Heart right ventricle (tissue), 16 donors: ENCODE data around the gene AMIGO2. TPM values are rescaled to one million over a fixed set of nuclear protein-coding genes. Genes with fewer than 3 reads are reported as not detected.
"Not testable (repeated sequence)": the region's sequence is repeated elsewhere in the genome, so short reads cannot be mapped to it uniquely, and the experiment has no call there.

Experiments used
- ATAC-seq, 8 donors: fragments of 200-7000 bp; cut with Tn5 transposase; one replicate each; pipeline ENCODE4 v1.9.1; 2020; ENCODE audit warnings: mild to moderate bottlenecking in 8 of 8, moderate library complexity in 8 of 8, moderate number of reproducible peaks in 1 of 8
- DNase-seq, 2 donors: peaks; one replicate each; pipeline ENCODE4 v3.0.0-alpha.2; 2020
- H3K27ac ChIP-seq, 10 donors: fragments of 200-600 bp; sonication (generic) in 2 of 10; one replicate each; pipeline versions ENCODE4 v1.5.0 to v1.8.0; 2020 to 2022; ENCODE audit warnings: mild to moderate bottlenecking in 3 of 10
- H3K27me3 ChIP-seq, 7 donors: fragments of 200-600 bp; one replicate each; pipeline ENCODE4 v1.8.0; 2021 to 2022; ENCODE audit warnings: mild to moderate bottlenecking in 2 of 7
- H3K36me3 ChIP-seq, 9 donors: fragments of 200-600 bp; sonication (generic) in 1 of 9; one replicate each; pipeline versions ENCODE4 v1.5.0 to v1.8.0; 2020 to 2022; ENCODE audit warnings: mild to moderate bottlenecking in 2 of 9
- H3K4me1 ChIP-seq, 9 donors: fragments of 200-600 bp; sonication (generic) in 1 of 9; one replicate each; pipeline versions ENCODE4 v1.5.0 to v1.8.0; 2020 to 2022; ENCODE audit warnings: mild to moderate bottlenecking in 4 of 9
- H3K4me3 ChIP-seq, 10 donors: fragments of 200-600 bp; sonication (generic) in 2 of 10; one replicate each; pipeline versions ENCODE4 v1.5.0 to v1.8.0; 2020 to 2022; ENCODE audit warnings: mild to moderate bottlenecking in 7 of 10, moderate library complexity in 2 of 10
- H3K9me3 ChIP-seq, 11 donors: fragments of 200-600 bp in 10 of 11; sonication (generic) in 2 of 11; one replicate each; pipeline versions ENCODE4 v1.5.0 to v1.8.0; 2013 to 2022; ENCODE audit warnings: mild to moderate bottlenecking in 2 of 11, control low read depth in 1 of 11, moderate library complexity in 1 of 11
- CTCF ChIP-seq, 9 donors: fragments of 200-600 bp; sonication (generic) in 2 of 9; IDR thresholded peaks; one replicate each; pipeline versions ENCODE4 v1.5.0 to v1.8.0; 2021 to 2022; ENCODE audit warnings: antibody characterized with exemption in 9 of 9, mild to moderate bottlenecking in 5 of 9, moderate library complexity in 1 of 9
- WGBS, 2 donors: extraction: QIAGEN DNeasy Blood & Tissue Kit; methylation state at CpG; one replicate each; pipeline ENCODE4 v1.1.7; 2013; ENCODE audit warnings: inconsistent platforms in 1 of 2; 5-methylcytosine and 5-hydroxymethylcytosine counted together
- intact Hi-C, 10 donors: fragments of 100-400 bp; cut with DNase I; formaldehyde crosslinking; loops; one replicate each; pipeline versions ENCODE4 v1.11.1 to v1.14.2; 2022
- polyA plus RNA-seq, 2 donors: library from polyadenylated mRNA; stranded (reverse); fragments of 200-250 nt; gene quantifications; one replicate each; pipeline ENCODE4 v1.2.3, GENCODE V29; 2013
- total RNA-seq, 10 donors: library from RNA; stranded (reverse); fragmentation: NEBNext Ultra II Directional in 3 of 10; extraction: Animal tissue kit (Norgen Biotek cat#: 25700) in 3 of 10; gene quantifications; one replicate each; pipeline versions ENCODE4 v1.2.1 to v1.2.4, GENCODE V29; 2021 to 2023
- donor health status: Arrhythmogenic right ventricular cardiomyopathy.
- donor health status: ischemic (EF 13 %, LVEDD 7.1; RV severe dilation, severe dysfunction).
- donor health status: healthy with polysubstance abuse.
- donor health status: DM: no; HTN: yes; CAD: no.
- donor health status: DM: no; HTN: no; CAD: no.
- donor health status: ischemic (EF 25% LVEDD 6.9; RV normal size, moderate dysfunction).
- donor health status: ischemic (EF 25% LVEDD 5.7; RV mildly dilated, moderate dysfunction).
- donor health status: healthy.
- donor health status: DM: yes; HTN: yes; CAD: no.
- donor health status: Ischemic cardiomyopathy.
- donor health status: ischemic (EF 35%, LVEDD 5.7; RV mildly dilated, moderate dysfunction).
- donor health status: nonischemic (EF 11% LVEDD 7.7; RV severe dilation, severe dysfunction).
- donor health status: DM: yes; HTN: yes; CAD: no.
- donor health status: PGD.
- donor health status: ischemic (EF 29% LVEDD 5.4; RV normal size, mild dysfunction).
- donor health status: nonischemic (EF 23%, LVEDD 6.1; RV moderate dilation, normal function).

AMIGO2 gene
- total and polyA plus RNA-seq, 12 donors, result 1.1 to 3.3 (median 2.2) TPM

- intact Hi-C loops, result no loop called here
Observed at GRCh38 chr12:47067771-47068431, 11.9 kb downstream of the AMIGO2 start.

GRCh38 chr12:47067176-47067575 is 12.6 kb downstream of the AMIGO2 start:
- Histone ChIP-seq H3K36me3 (no peaks in the 10 kb centered on the region), H3K9me3 (no peaks in the 10 kb centered on the region), H3K4me1 (peaks cover 0 to 7% (median 3%) of the 10 kb centered on the region in 9 donors), H3K27ac (no peak overlapping the region), H3K4me3 (no peak overlapping the region), H3K27me3 (no peaks in the 10 kb centered on the region)
- WGBS, 2 donors, result 97 to 98% methylated on average over 1 of the region's 1 CpG
- TF ChIP-seq CTCF (IDR thresholded peaks at IDR 0.05), result no peak
- ATAC-seq (peak in 1 of 8 donors; percentile 25), DNase-seq (no peak)
- intact Hi-C loops, result no loop called here

More at GRCh38 chr12:47067771-47068431, 11.9 kb downstream of the AMIGO2 start:
- Histone ChIP-seq H3K4me3 (no peak overlapping the region), H3K9me3 (no peaks in the 10 kb centered on the region), H3K27me3 (no peaks in the 10 kb centered on the region), H3K27ac (no peak overlapping the region), H3K36me3 (no peaks in the 10 kb centered on the region), H3K4me1 (peaks cover 0 to 7% (median 3%) of the 10 kb centered on the region in 9 donors)
- TF ChIP-seq CTCF (IDR thresholded peaks at IDR 0.05), result no peak
- WGBS, 2 donors, result 72 to 78% methylated on average over 5 of the region's 5 CpGs
- DNase-seq (no peak), ATAC-seq (no peak)

- Histone ChIP-seq H3K36me3 (no peaks in the 10 kb centered on the region), H3K9me3 (peaks cover 0 to 5% (median 0%) of the 10 kb centered on the region in 11 donors), H3K27ac (no peak overlapping the region), H3K4me1 (peaks cover 0 to 7% (median 3%) of the 10 kb centered on the region in 9 donors), H3K27me3 (no peaks in the 10 kb centered on the region), H3K4me3 (no peak overlapping the region)
- no peak for DNase-seq
- 57 to 67% methylated on average over 6 of the region's 6 CpGs for WGBS, 2 donors
- peak in 1 of 8 donors; percentile 53 for ATAC-seq
- intact Hi-C loops, result no loop called here
- no peak for TF ChIP-seq CTCF (IDR thresholded peaks at IDR 0.05)
Observed at GRCh38 chr12:47066278-47067025, 13.3 kb downstream of the AMIGO2 start.

- H3K27me3 ChIP-seq, result no peaks in the 10 kb centered on the region
- intact Hi-C loops, result no loop called here
- H3K4me1 ChIP-seq, result peaks cover 0 to 7% (median 3%) of the 10 kb centered on the region in 9 donors
- H3K4me3 ChIP-seq, result no peak overlapping the region
- WGBS, 2 donors, result 75 to 86% methylated on average over 1 of the region's 1 CpG
- no peak for DNase-seq
- no peak for ATAC-seq
- peaks cover 0 to 10% (median 0%) of the 10 kb centered on the region in 11 donors for H3K9me3 ChIP-seq
- TF ChIP-seq CTCF (IDR thresholded peaks at IDR 0.05), result no peak
- no peaks in the 10 kb centered on the region for H3K36me3 ChIP-seq
- H3K27ac ChIP-seq, result no peak overlapping the region
Observed at GRCh38 chr12:47065546-47065945, 14.2 kb downstream of the AMIGO2 start.

- WGBS, 2 donors, result 77 to 92% methylated on average over 2 of the region's 2 CpGs
Observed at GRCh38 chr12:47058640-47059039, 21.1 kb downstream of the AMIGO2 start.

GRCh38 chr12:47056944-47057343 is 22.8 kb downstream of the AMIGO2 start:
- intact Hi-C loops, H3K27ac ChIP-seq, DNase-seq, H3K36me3 ChIP-seq, H3K4me1 ChIP-seq, H3K27me3 ChIP-seq, ATAC-seq, H3K4me3 ChIP-seq: not testable (repeated sequence)
- WGBS, 2 donors, result 85 to 94% methylated on average over 11 of the region's 12 CpGs
- peaks cover 0 to 30% (median under 1%) of the 10 kb centered on the region in 11 donors for H3K9me3 ChIP-seq

More at GRCh38 chr12:47058640-47059039, 21.1 kb downstream of the AMIGO2 start:
- H3K27ac ChIP-seq, H3K4me1 ChIP-seq, DNase-seq, ATAC-seq, intact Hi-C loops, H3K36me3 ChIP-seq, H3K4me3 ChIP-seq, H3K27me3 ChIP-seq: not testable (repeated sequence)
- H3K9me3 ChIP-seq, result peaks cover 0 to 21% (median 0%) of the 10 kb centered on the region in 11 donors

- peaks cover 0 to 33% (median 9%) of the 10 kb centered on the region in 11 donors for H3K9me3 ChIP-seq
- H3K4me1 ChIP-seq, H3K27ac ChIP-seq, H3K36me3 ChIP-seq, DNase-seq, ATAC-seq, H3K4me3 ChIP-seq, H3K27me3 ChIP-seq, intact Hi-C loops: not testable (repeated sequence)
- WGBS, 2 donors, result 44 to 54% methylated on average over 3 of the region's 3 CpGs
Observed at GRCh38 chr12:47055856-47056255, 23.9 kb downstream of the AMIGO2 start.
